GM21515 (cell line): ENCODE measurements around the gene CLEC18A.
"Not testable (repeated sequence)": the region's sequence is repeated elsewhere in the genome, so short reads cannot be mapped to it uniquely, and the experiment has no call there.

Experiments used
- ATAC-seq: cut with Tn5 transposase; IDR thresholded peaks from one replicate; pipeline ENCODE4 v1.9.1; 2021; ENCODE audit not compliant: unreplicated experiment

Gene CLEC18A

GRCh38 chr16:69951017-69951671 is at the start of gene CLEC18A:
Gene CLEC18A, plus strand, starts transcription at chr16:69951334. Its CDS starts 33 bp downstream, at chr16:69951367.
- ATAC-seq: not testable (repeated sequence)

DNA sequence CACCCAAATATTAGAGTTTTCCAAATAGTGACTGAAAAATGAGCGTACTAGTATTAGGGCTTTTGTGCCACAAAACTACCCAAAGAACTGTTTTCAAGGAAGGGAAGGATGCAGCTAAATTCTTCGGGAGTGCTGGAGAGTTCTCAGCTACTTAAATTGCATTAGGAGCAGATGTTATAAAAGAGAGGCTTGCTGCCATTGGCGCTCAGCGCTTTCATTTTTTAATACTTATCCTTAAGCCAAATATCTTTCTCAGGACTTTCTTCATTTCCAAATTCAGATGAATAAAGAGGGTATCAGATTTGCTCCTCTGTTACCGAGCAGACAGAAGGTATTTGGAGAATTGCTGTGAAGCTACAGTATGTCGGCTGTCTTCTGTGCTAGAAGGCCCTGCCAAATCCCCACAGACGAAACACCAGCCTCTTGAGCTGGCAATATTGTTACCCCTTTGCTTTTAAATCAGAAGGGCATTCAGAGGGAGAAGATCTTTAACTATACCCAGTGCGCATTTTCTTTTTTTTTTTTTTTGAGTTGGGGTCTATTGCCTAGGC is 47.2 kb upstream of the CLEC18A start:
- no peak for ATAC-seq

- no peak for ATAC-seq
These were observed 46.5 kb upstream of the CLEC18A start for GRCh38 chr16:69904495-69905170.

GRCh38 chr16:69905171-69905555 is 46.0 kb upstream of the CLEC18A start:
- ATAC-seq: no peak

DNA sequence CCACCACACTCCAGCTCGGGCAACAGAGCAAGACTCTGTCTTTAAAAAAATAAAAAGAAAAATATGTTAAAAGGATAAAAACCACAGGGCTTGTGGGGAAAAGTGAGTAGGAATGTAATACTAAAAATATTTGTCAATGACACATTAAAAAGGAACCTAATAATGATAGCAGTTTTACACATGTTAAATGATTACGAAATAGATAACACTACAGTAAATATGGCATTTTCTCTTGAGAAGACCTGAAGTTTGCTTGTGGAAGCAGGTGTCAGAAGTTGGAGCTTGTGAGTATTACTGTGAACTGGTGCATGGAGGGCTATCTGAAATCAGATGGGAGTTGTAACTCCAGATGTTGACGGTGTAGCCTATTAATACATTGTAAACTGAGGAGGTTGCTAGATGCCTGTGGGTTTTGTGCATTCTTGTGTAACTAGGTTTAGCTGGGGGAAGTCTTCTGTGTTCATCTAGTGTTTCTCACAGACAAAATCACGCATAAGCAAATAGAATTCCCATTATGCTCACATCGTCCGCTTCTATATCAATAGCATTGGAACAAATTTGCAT is 44.2 kb upstream of the CLEC18A start:
- ATAC-seq: no peak

- no peak for ATAC-seq
These were observed 42.1 kb upstream of the CLEC18A start for GRCh38 chr16:69909043-69909442.

- ATAC-seq: no peak
These were observed 41.4 kb upstream of the CLEC18A start for GRCh38 chr16:69909760-69910159.

DNA sequence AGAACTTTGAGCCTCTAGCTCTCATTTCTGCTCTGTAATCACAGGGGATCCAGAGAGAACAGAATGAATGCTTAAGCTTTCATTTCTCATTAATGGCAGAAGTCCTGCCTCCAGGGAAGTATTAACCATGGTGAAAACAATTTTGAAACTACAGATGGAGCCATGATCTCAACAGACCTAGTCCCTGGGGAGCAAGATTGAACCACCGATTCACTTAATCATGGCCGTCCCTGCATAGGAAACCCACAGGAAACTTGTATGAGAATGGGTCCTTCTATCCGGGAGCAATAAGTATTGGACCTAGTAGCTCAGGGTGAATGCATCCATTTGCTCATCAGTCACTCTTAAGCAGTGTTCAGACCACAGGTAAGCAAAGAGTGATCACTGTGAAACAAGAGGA is 40.2 kb upstream of the CLEC18A start:
- ATAC-seq: no peak

- no peak for ATAC-seq
These were observed 34.7 kb upstream of the CLEC18A start for GRCh38 chr16:69916462-69916861.

DNA sequence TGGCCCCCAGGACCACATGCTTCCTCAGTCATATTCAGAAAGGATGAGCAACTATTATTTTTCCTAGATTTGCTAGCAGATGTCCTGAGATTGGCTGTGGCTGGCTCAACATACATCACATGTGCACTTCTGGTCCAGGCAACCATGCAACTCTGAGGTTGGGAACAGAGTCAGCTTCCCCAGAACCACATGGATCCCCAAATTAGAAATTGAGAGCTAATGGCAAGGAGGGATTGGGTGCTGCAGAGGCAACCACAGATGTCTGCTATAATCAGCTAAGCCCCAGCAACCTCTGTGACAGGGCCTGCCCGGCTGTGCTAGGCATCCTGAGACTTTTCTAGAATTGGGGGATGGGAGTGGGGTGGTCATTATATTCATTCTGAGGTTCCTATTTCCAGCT is 33.8 kb upstream of the CLEC18A start:
- ATAC-seq: no peak

DNA sequence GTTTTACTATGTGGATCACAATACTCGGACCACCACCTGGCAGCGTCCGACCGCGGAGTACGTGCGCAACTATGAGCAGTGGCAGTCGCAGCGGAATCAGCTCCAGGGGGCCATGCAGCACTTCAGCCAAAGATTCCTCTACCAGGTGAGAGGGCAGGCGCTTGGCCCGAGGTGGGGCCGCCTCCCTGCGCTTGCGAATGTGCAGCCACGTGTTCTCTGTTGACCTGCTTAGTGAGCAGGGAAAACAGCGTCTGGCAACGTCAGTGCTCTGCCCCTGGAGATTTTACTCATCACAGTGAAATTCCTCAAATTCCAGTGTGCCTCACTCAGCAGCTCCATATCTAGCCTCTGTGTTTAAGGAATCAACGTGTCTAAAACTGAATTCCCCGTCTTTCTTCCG is 33.4 kb upstream of the CLEC18A start:
- no peak for ATAC-seq

- ATAC-seq: no peak
These were observed 32.9 kb upstream of the CLEC18A start for GRCh38 chr16:69918241-69918640.

DNA sequence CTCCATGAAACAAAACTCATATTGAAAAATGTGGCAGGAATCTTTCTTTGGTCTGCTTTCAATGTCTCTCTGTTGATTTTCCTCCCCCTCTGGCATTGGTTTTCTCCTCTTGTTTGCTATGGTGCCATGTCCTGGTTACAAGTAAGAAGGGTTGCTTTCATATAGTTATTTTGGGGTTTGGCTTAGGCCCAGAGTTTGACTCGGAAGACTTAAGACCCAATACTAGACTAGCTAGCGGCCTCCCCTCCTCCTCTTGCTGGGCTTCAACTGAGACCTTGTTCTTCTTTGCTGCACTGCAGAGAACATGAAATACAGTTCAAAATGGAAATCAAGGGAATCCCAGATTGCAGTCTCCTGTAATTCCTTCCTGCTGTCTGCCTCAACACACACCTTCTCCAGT is 30.0 kb upstream of the CLEC18A start:
- no peak for ATAC-seq

DNA sequence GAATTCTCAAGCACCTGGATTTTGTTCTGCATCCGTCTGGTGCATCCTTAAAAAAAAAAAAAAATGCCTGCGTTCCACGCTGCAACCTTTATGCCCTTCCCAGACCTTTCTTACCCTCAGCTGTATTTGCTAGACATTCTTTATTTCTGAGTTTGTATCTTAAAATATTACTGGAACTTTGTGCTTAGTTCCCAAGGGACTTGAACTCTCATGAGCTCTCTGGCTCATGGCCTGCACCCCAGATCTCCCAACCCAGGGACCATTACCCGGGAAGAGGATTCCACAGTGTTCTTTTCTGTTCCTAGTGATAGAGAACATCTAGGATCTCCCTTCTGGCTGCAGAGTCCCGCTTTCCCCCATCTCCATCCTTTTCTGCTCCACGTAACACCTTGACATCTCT is 28.9 kb upstream of the CLEC18A start:
- no peak for ATAC-seq

DNA sequence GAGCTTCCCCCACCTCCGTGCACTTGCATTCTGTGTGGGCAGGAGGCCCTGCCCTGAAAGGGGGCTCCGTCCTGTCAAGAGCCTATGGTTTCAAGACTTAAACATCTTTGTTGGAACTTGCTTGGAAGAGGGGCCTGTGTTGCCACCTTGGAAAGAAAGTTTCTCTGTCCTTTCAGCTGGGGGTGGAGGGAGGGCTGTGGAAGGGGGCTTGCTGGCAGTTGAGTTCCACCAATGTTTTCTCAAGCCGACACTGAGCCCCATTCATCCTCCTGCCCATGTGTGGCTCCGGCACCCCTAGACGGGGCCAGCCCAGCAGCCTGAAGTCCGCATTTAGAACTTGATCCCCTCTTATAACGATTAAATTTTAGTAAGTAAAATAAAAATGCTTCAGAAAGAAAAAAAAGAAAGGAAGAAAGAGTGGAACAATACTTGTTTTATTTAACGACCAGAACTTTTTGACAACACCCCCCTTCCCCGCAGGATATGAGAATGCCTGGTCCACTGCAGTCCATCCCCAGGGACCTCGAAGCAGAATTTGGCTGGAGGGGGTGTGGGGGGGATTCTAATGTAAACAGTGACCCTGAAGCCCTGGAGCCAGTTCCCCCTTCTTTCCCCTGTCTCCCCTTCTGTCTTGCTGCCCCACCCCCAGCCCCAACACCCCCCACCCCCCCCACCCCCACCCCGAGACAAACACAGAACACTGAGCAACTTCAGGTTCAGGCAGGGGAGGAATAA is 26.9 kb upstream of the CLEC18A start:
- ATAC-seq: no peak

- no peak for ATAC-seq
These were observed 26.4 kb upstream of the CLEC18A start for GRCh38 chr16:69924777-69925191.

GRCh38 chr16:69925311-69925710 is 25.8 kb upstream of the CLEC18A start:
- no peak for ATAC-seq

DNA sequence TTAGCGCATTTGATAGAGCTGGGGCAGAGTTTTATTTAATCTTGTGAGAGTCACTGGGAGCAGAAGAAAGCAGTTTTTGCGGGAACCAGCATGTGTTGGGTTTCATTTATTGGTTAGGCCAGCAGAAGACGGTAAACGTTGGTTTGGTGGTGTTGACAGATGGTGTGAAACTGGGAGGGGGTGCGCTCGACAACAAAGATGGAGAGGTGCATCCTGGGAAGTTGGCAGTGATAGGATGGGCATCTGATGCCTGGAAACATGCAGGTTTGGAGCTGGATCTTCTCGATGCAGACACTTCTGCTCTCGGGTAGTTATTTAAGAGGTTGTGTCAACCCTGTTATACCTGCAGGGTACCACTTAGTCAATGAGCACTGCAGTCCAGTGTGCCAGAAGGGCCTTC is 24.9 kb upstream of the CLEC18A start:
- ATAC-seq: no peak

DNA sequence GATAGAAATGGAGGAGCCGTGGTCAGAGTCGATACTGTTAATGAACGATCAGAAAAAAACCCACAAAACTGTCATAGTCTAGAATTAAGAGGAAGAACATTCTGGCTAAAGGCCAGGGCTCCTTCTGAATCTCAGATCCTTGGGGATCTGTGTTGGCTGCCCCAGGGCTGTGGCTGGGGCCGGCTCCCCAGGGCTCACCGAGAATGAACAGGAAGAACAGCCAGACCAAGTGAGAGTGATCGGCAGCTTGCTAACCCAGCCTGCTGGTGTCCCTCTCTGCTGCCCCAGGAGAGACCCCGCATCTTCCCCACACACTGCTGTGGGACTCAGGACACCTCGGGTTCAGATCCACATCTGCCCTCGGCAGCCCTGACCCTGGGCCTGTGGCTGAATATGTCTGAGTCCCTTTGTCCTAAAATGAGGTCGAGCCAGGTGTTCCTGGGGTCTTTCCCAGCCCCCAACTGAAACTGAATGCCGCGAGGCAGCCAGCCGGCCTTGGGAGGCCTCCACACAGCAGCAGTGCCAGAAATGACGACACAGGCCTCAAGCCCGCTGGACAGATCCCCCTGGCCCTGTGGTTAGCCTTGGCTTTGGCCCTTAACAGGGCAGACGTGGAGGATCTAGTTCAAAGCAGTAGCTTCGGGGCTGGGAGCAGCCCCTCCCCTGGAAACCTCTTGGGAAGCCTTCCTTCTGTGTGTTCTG is 23.9 kb upstream of the CLEC18A start:
- no peak for ATAC-seq

- ATAC-seq: no peak
These were observed 22.2 kb upstream of the CLEC18A start for GRCh38 chr16:69928856-69929400.

GRCh38 chr16:69929480-69929879 is 21.7 kb upstream of the CLEC18A start:
- no peak for ATAC-seq
